Lower lobe of right lung (tissue), 2 donors: ENCODE results near the gene OR1F1. TPM values are rescaled to one million over a fixed set of nuclear protein-coding genes. Genes with fewer than 3 reads are reported as not detected.
"Not testable (repeated sequence)": the region's sequence is repeated elsewhere in the genome, so short reads cannot be mapped to it uniquely, and the experiment has no call there.

ENCODE experiments used
- ATAC-seq, 2 donors: fragments of 200-7000 bp; cut with Tn5 transposase; one replicate each; pipeline ENCODE4 v1.9.1; 2020 to 2022; ENCODE audit warnings: mild to moderate bottlenecking in 2 of 2, moderate library complexity in 2 of 2
- DNase-seq: peaks from one replicate; pipeline ENCODE4 v3.0.0-alpha.2; 2020
- H3K27ac ChIP-seq: fragments of 200-600 bp; one replicate; pipeline ENCODE4 v1.8.0; 2022
- H3K27me3 ChIP-seq: fragments of 200-600 bp; one replicate; pipeline ENCODE4 v1.8.0; 2022; ENCODE audit warnings: low read depth
- H3K36me3 ChIP-seq: fragments of 200-600 bp; one replicate; pipeline ENCODE4 v1.8.0; 2022; ENCODE audit warnings: mild to moderate bottlenecking
- H3K4me1 ChIP-seq: fragments of 200-600 bp; one replicate; pipeline ENCODE4 v1.8.0; 2022
- H3K4me3 ChIP-seq: fragments of 200-600 bp; one replicate; pipeline ENCODE4 v1.8.0; 2022; ENCODE audit warnings: mild to moderate bottlenecking
- H3K9me3 ChIP-seq: fragments of 200-600 bp; one replicate; pipeline ENCODE4 v1.8.0; 2022
- CTCF ChIP-seq: fragments of 200-600 bp; IDR thresholded peaks from one replicate; pipeline ENCODE4 v1.8.0; 2022; ENCODE audit warnings: antibody characterized with exemption, mild to moderate bottlenecking
- intact Hi-C: fragments of 100-400 bp; cut with DNase I; formaldehyde crosslinking; loops from one replicate; pipeline ENCODE4 v1.11.0; 2022
- total RNA-seq: library from RNA; stranded (reverse); fragmentation: NEBNext Ultra II Directional; extraction: Animal tissue kit (Norgen Biotek cat#: 25700); gene quantifications from one replicate; pipeline ENCODE4 v1.2.1, GENCODE V29; 2021
- donor health status: DM: no; HTN: yes; CAD: no; lungs with severe emphysema.

The OR1F1 gene
- total RNA-seq, 1 donor from 2014 or later = not detected

- ATAC-seq = peak in 1 of 2 donors; percentile 13
- no peak overlapping the region for H3K27ac ChIP-seq
- no peaks in the 10 kb centered on the region for H3K36me3 ChIP-seq
- peak; percentile 30 for DNase-seq
- intact Hi-C loops = no loop called here
- H3K4me3 ChIP-seq = peak overlapping the region; percentile 28
- no peak for TF ChIP-seq CTCF
- no peaks in the 10 kb centered on the region for H3K9me3 ChIP-seq
- H3K27me3 ChIP-seq = peaks cover 28% of the 10 kb centered on the region
- H3K4me1 ChIP-seq = peaks cover 8% of the 10 kb centered on the region
Measured at GRCh38 chr16:3165111-3165822, 22.7 kb upstream of the OR1F1 start.

DNA sequence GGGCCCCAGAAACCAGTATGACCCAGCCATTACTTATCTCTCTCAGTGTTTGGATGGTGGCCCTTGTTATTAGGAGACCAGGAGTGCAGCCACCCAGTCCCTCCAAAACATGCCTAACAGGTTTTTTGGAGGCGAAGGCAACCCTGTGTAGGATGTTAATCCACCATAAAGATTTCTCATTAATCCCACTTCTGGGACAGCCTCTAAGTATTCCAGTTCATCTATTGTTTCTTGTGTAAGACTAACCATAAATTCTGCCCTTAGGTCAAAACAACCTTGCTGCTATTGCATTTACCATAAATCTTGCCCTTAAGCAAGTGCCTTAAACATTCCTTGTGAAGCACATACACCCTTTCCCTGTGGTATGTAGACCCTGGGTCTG lies 21.5 kb upstream of the OR1F1 start:
- H3K4me3 ChIP-seq = no peak overlapping the region
- peaks cover 41% of the 10 kb centered on the region for H3K27me3 ChIP-seq
- no peak for TF ChIP-seq CTCF
- no peak overlapping the region for H3K27ac ChIP-seq
- H3K9me3 ChIP-seq = no peaks in the 10 kb centered on the region
- H3K36me3 ChIP-seq = no peaks in the 10 kb centered on the region
- H3K4me1 ChIP-seq = peaks cover 18% of the 10 kb centered on the region
- intact Hi-C loops = no loop called here
- DNase-seq = no peak
- no peak for ATAC-seq

GRCh38 chr16:3168729-3169128 lies 19.3 kb upstream of the OR1F1 start:
- ATAC-seq, H3K4me3 ChIP-seq, intact Hi-C loops, H3K36me3 ChIP-seq, H3K9me3 ChIP-seq, H3K27ac ChIP-seq: not testable (repeated sequence)
- H3K4me1 ChIP-seq = peaks cover 20% of the 10 kb centered on the region
- H3K27me3 ChIP-seq = peaks cover 63% of the 10 kb centered on the region
- DNase-seq = peak; percentile 13

- Histone ChIP-seq H3K27ac (no peak overlapping the region), H3K4me1 (peaks cover 22% of the 10 kb centered on the region), H3K27me3 (peaks cover 82% of the 10 kb centered on the region), H3K9me3 (no peaks in the 10 kb centered on the region), H3K36me3 (no peaks in the 10 kb centered on the region), H3K4me3 (peak overlapping the region; percentile 18)
- no peak for TF ChIP-seq CTCF
- intact Hi-C loops = no loop called here
- DNase-seq (peak; percentile 48), ATAC-seq (peak in 1 of 2 donors; percentile 35)
Measured at GRCh38 chr16:3170440-3171180, 17.4 kb upstream of the OR1F1 start.

GRCh38 chr16:3171181-3171854 lies 16.7 kb upstream of the OR1F1 start:
- peak; percentile 39 for DNase-seq
- peak overlapping the region; percentile 18 for H3K4me3 ChIP-seq
- peak; percentile 31 to 33 for ATAC-seq
- peaks cover 89% of the 10 kb centered on the region for H3K27me3 ChIP-seq
- H3K27ac ChIP-seq = no peak overlapping the region
- H3K4me1 ChIP-seq = peaks cover 19% of the 10 kb centered on the region
- intact Hi-C loops = no loop called here
- no peaks in the 10 kb centered on the region for H3K9me3 ChIP-seq
- no peak for TF ChIP-seq CTCF
- H3K36me3 ChIP-seq = no peaks in the 10 kb centered on the region
